Measurements from ENCODE around the gene SUFU. TPM values are rescaled to one million over a fixed set of nuclear protein-coding genes. Genes with fewer than 3 reads are reported as not detected.
"Not testable (repeated sequence)": the region's sequence is repeated elsewhere in the genome, so short reads cannot be mapped to it uniquely, and the experiment has no call there.

SUFU gene
- total and polyA plus RNA-seq, 2 experiments from 2014 or later, result 10.9 to 18.2 TPM

- H3K27me3 ChIP-seq, result no peaks in the 10 kb centered on the region
- 92% methylated on average over 4 of the region's 4 CpGs for WGBS (ENCODE audit: low lambda C conversion rate, missing lambda C conversion rate)
- H3K4me1 ChIP-seq (ENCODE audit: insufficient read depth), result no peaks in the 10 kb centered on the region
- H2AFZ ChIP-seq, result no peak overlapping the region
- no peaks in the 10 kb centered on the region for H4K20me1 ChIP-seq (ENCODE audit: insufficient read depth, poor library complexity, severe bottlenecking)
- no peak for DNase-seq (ENCODE audit: low spot score)
- H3K27ac ChIP-seq, result no peak overlapping the region
- H3K79me2 ChIP-seq, result peaks cover 72% of the 10 kb centered on the region
- H3K9me2 ChIP-seq (replicated peaks; ENCODE audit: insufficient read depth), result no peaks in the 10 kb centered on the region
- no peaks in the 10 kb centered on the region for H3K36me3 ChIP-seq (replicated peaks; ENCODE audit: insufficient read depth, low read depth)
- H3K4me2 ChIP-seq, result no peak overlapping the region
- TF ChIP-seq EZH2phosphoT487 (IDR thresholded peaks at IDR 0.05; ENCODE audit: low read depth, severe bottlenecking, unreplicated experiment), result no peak
- no peak for TF ChIP-seq CTCF (IDR thresholded peaks at IDR 0.05; ENCODE audit: poor library complexity)
- TF ChIP-seq EZH2 (IDR thresholded peaks at IDR 0.05; ENCODE audit: borderline replicate concordance), result no peak
- H3K9me3 ChIP-seq (ENCODE audit: low read depth), result no peaks in the 10 kb centered on the region
- H3K4me3 ChIP-seq, result no peak overlapping the region
Measured at GRCh38 chr10:102524746-102525145, 21.0 kb downstream of the SUFU start.

GRCh38 chr10:102527546-102527945 is 23.8 kb downstream of the SUFU start:
- Histone ChIP-seq H3K4me3 (no peak overlapping the region), H3K27me3 (no peaks in the 10 kb centered on the region), H2AFZ (no peak overlapping the region), H3K9me2 (replicated peaks; ENCODE audit: insufficient read depth) (no peaks in the 10 kb centered on the region), H3K4me2 (no peak overlapping the region), H3K79me2 (peaks cover 65% of the 10 kb centered on the region), H3K36me3 (replicated peaks; ENCODE audit: insufficient read depth, low read depth) (no peaks in the 10 kb centered on the region), H3K27ac (no peak overlapping the region), H3K9me3 (ENCODE audit: low read depth) (no peaks in the 10 kb centered on the region), H3K4me1 (ENCODE audit: insufficient read depth) (no peaks in the 10 kb centered on the region), H4K20me1 (ENCODE audit: insufficient read depth, poor library complexity, severe bottlenecking) (no peaks in the 10 kb centered on the region)
- DNase-seq (ENCODE audit: low spot score), result no peak
- WGBS (ENCODE audit: low lambda C conversion rate, missing lambda C conversion rate), result 94% methylated on average over 2 of the region's 2 CpGs
- TF ChIP-seq EZH2phosphoT487 (IDR thresholded peaks at IDR 0.05; ENCODE audit: low read depth, severe bottlenecking, unreplicated experiment), result no peak

GRCh38 chr10:102534333-102534732 is 30.6 kb downstream of the SUFU start:
- no peak for DNase-seq (ENCODE audit: low spot score)
- Histone ChIP-seq H3K4me1 (ENCODE audit: insufficient read depth) (no peaks in the 10 kb centered on the region), H3K4me3 (no peak overlapping the region), H3K9me3 (ENCODE audit: low read depth) (no peaks in the 10 kb centered on the region), H2AFZ (no peak overlapping the region), H3K4me2 (no peak overlapping the region), H3K9me2 (replicated peaks; ENCODE audit: insufficient read depth) (no peaks in the 10 kb centered on the region), H4K20me1 (ENCODE audit: insufficient read depth, poor library complexity, severe bottlenecking) (no peaks in the 10 kb centered on the region), H3K27ac (no peak overlapping the region), H3K27me3 (no peaks in the 10 kb centered on the region), H3K79me2 (peaks cover 43% of the 10 kb centered on the region), H3K36me3 (replicated peaks; ENCODE audit: insufficient read depth, low read depth) (no peaks in the 10 kb centered on the region)
- WGBS (ENCODE audit: low lambda C conversion rate, missing lambda C conversion rate), result 98% methylated on average over 13 of the region's 13 CpGs
- no peak for TF ChIP-seq CTCF (IDR thresholded peaks at IDR 0.05; ENCODE audit: poor library complexity)

GRCh38 chr10:102534966-102535365 is 31.2 kb downstream of the SUFU start:
- 97% methylated on average over 9 of the region's 9 CpGs for WGBS (ENCODE audit: low lambda C conversion rate, missing lambda C conversion rate)
- not testable (repeated sequence) for H3K9me3 ChIP-seq (ENCODE audit: low read depth)

More at GRCh38 chr10:102534966-102535365, 31.2 kb downstream of the SUFU start:
- not testable (repeated sequence) for H3K4me2 ChIP-seq; DNase-seq (ENCODE audit: low spot score); H3K4me3 ChIP-seq; H3K27me3 ChIP-seq; H3K9me2 ChIP-seq (replicated peaks; ENCODE audit: insufficient read depth); H3K27ac ChIP-seq; H2AFZ ChIP-seq; H4K20me1 ChIP-seq (ENCODE audit: insufficient read depth, poor library complexity, severe bottlenecking); H3K4me1 ChIP-seq (ENCODE audit: insufficient read depth); H3K36me3 ChIP-seq (replicated peaks; ENCODE audit: insufficient read depth, low read depth)
- peaks cover 42% of the 10 kb centered on the region for H3K79me2 ChIP-seq
